Osteoblast (primary cell): Measurements from ENCODE around the gene TMEM244. TPM values are rescaled to one million over a fixed set of nuclear protein-coding genes. Genes with fewer than 3 reads are reported as not detected.
"Not testable (repeated sequence)": the region's sequence is repeated elsewhere in the genome, so short reads cannot be mapped to it uniquely, and the experiment has no call there.

Experiments used
- DNase-seq: peaks from one replicate; pipeline ENCODE4 v3.0.0; 2011; ENCODE audit warnings: low spot score, mixed read lengths; ENCODE audit not compliant: insufficient read length; ENCODE audit errors: missing footprints
- H2AFZ ChIP-seq: 2 replicates; pipeline ENCODE4 v1.6.0; 2011; ENCODE audit warnings: mild to moderate bottlenecking, low read length
- H3K27ac ChIP-seq: 2 replicates; pipeline ENCODE4 v1.5.1; 2011; ENCODE audit warnings: mild to moderate bottlenecking, low read depth, low read length, moderate library complexity
- H3K27me3 ChIP-seq: 2 replicates; pipeline ENCODE4 v1.6.0; 2012; ENCODE audit warnings: mild to moderate bottlenecking, control low read depth, inconsistent platforms, low read length, moderate library complexity; ENCODE audit not compliant: insufficient read depth
- H3K36me3 ChIP-seq: 2 replicates; pipeline ENCODE4 v1.5.1; 2011; ENCODE audit warnings: mild to moderate bottlenecking, low read length, control low read depth, moderate library complexity; ENCODE audit not compliant: insufficient read depth
- H3K4me1 ChIP-seq: 2 replicates; pipeline ENCODE4 v1.5.1; 2011; ENCODE audit warnings: mild to moderate bottlenecking, low read length, control low read depth, moderate library complexity; ENCODE audit not compliant: insufficient read depth
- H3K4me2 ChIP-seq: 2 replicates; pipeline ENCODE4 v1.6.0; 2011; ENCODE audit warnings: mild to moderate bottlenecking, low read length; ENCODE audit not compliant: insufficient read depth
- H3K4me3 ChIP-seq: fragments of 200-600 bp; sonication (generic); 3 replicates; pipeline ENCODE4 v1.5.1; 2012; ENCODE audit warnings: mild to moderate bottlenecking, low read length, inconsistent platforms; ENCODE audit not compliant: insufficient read depth
- H3K79me2 ChIP-seq: 2 replicates; pipeline ENCODE4 v1.6.0; 2012; ENCODE audit warnings: mild to moderate bottlenecking, low read length, control low read depth, inconsistent platforms; ENCODE audit not compliant: insufficient read depth
- H3K9me3 ChIP-seq: 2 replicates; pipeline ENCODE4 v1.5.1; 2011; ENCODE audit warnings: low read depth, low read length, control low read depth
- H4K20me1 ChIP-seq: 2 replicates; pipeline ENCODE4 v1.6.0; 2012; ENCODE audit warnings: mild to moderate bottlenecking, low read length, control low read depth; ENCODE audit not compliant: insufficient read depth
- CTCF ChIP-seq: IDR thresholded peaks from 2 replicates; pipeline ENCODE4 v1.5.1; 2011; ENCODE audit warnings: mild to moderate bottlenecking, low read depth, low read length, moderate library complexity; ENCODE audit errors: extremely low read depth
- total RNA-seq: library from RNA; depleted of rRNA; stranded (reverse); fragments of >200 nt; gene quantifications from 2 replicates; pipeline ENCODE4 v1.2.3, GENCODE V29; 2012

TMEM244 gene
- total RNA-seq, 1 donor = not detected

DNA sequence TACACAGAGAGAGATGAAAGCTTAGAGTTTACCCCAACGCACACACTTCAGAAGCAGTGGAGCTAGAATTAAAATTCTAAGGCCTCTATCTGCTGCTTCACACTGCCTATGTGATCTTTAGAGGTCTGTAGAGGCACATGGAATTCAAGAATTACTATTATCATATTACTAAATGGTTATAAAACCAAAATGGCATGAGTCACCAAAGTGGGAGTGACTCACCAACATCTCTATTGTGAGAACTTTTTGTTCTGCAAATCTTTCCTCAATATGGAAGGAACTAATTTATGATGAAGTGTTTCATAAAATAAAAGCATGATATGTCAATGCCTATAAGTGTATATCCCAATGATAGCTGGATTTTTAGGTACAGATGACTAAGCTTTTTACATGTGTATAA lies 28.5 kb upstream of the TMEM244 start:
- TF ChIP-seq CTCF = no peak
- Histone ChIP-seq H2AFZ (no peak overlapping the region), H3K4me2 (peak overlapping the region; percentile 25), H3K9me3 (no peaks in the 10 kb centered on the region), H3K4me1 (peaks cover 11% of the 10 kb centered on the region), H3K4me3 (no peak overlapping the region), H3K27ac (peak overlapping the region; percentile 50), H4K20me1 (no peaks in the 10 kb centered on the region), H3K79me2 (no peaks in the 10 kb centered on the region), H3K36me3 (no peaks in the 10 kb centered on the region), H3K27me3 (no peaks in the 10 kb centered on the region)
- DNase-seq = peak; percentile 52

DNA sequence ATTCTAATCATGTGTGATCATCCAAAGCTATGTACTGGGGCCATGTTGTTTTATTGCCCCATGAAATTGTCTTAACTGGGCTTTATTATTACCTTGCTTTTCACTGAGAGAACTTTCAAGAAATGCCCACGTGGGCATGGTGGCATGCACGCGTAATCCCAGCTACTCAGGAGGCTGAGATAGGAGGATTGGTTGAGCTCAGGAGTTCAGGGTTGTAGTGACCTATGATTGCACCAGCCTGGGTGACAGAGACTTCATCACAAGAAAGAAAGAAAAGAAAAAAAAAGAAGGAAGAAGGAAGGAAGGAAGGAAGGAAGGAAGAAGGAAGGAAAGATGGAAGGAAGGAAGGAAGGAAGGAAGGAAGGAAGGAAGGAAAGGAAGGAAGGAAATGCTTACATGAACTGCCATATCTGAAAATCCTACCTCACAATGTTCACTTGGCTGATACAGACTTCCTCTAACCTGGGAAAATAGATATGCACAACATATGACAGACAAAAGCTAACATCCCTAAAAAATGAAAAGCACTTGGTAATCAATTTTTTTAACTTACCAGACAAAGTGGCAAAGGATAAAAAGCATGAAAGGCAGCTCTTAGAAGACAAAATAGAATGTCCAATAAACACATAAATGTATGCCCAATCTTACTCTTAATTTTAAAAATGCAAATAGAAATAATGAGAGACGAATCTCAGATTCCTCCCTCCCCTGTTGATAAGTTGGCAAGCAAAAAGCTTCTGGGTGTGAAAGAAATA lies 25.5 kb upstream of the TMEM244 start:
- no peaks in the 10 kb centered on the region for H3K79me2 ChIP-seq
- H3K36me3 ChIP-seq = no peaks in the 10 kb centered on the region
- H3K4me2 ChIP-seq = no peak overlapping the region
- no peak overlapping the region for H3K27ac ChIP-seq
- no peak for DNase-seq
- no peak overlapping the region for H3K4me3 ChIP-seq
- TF ChIP-seq CTCF = no peak
- no peaks in the 10 kb centered on the region for H3K9me3 ChIP-seq
- peaks cover 11% of the 10 kb centered on the region for H3K4me1 ChIP-seq
- no peaks in the 10 kb centered on the region for H4K20me1 ChIP-seq
- H3K27me3 ChIP-seq = no peaks in the 10 kb centered on the region
- no peak overlapping the region for H2AFZ ChIP-seq

GRCh38 chr6:129884211-129884610 lies 23.1 kb upstream of the TMEM244 start:
- no peak overlapping the region for H3K4me3 ChIP-seq
- H3K79me2 ChIP-seq = no peaks in the 10 kb centered on the region
- H3K27me3 ChIP-seq = no peaks in the 10 kb centered on the region
- H3K27ac ChIP-seq = no peak overlapping the region
- H3K4me2 ChIP-seq = no peak overlapping the region
- TF ChIP-seq CTCF = no peak
- H3K36me3 ChIP-seq = no peaks in the 10 kb centered on the region
- no peak overlapping the region for H2AFZ ChIP-seq
- H4K20me1 ChIP-seq = no peaks in the 10 kb centered on the region
- no peaks in the 10 kb centered on the region for H3K4me1 ChIP-seq
- H3K9me3 ChIP-seq = no peaks in the 10 kb centered on the region
- no peak for DNase-seq

GRCh38 chr6:129882510-129883023 lies 21.5 kb upstream of the TMEM244 start:
- Histone ChIP-seq H3K4me1 (no peaks in the 10 kb centered on the region), H3K79me2 (no peaks in the 10 kb centered on the region), H4K20me1 (no peaks in the 10 kb centered on the region), H3K9me3 (no peaks in the 10 kb centered on the region), H3K4me2 (no peak overlapping the region), H3K27me3 (no peaks in the 10 kb centered on the region), H3K36me3 (no peaks in the 10 kb centered on the region), H2AFZ (no peak overlapping the region), H3K4me3 (no peak overlapping the region), H3K27ac (no peak overlapping the region)
- no peak for DNase-seq
- no peak for TF ChIP-seq CTCF

- not testable (repeated sequence) for H3K4me2 ChIP-seq, H3K27me3 ChIP-seq, H4K20me1 ChIP-seq, H3K4me3 ChIP-seq, H3K9me3 ChIP-seq, H3K36me3 ChIP-seq, H2AFZ ChIP-seq, H3K27ac ChIP-seq, DNase-seq, H3K79me2 ChIP-seq, H3K4me1 ChIP-seq
These were observed 16.8 kb upstream of the TMEM244 start for GRCh38 chr6:129877894-129878293.
